Peyer's patch (tissue), 4 donors: ENCODE data around the gene OR52I2. TPM values are rescaled to one million over a fixed set of nuclear protein-coding genes. Genes with fewer than 3 reads are reported as not detected.

Source experiments
- DNase-seq, 3 donors: peaks; one replicate each; pipeline ENCODE4 v3.0.0-alpha.2; 2017 to 2019
- H3K27ac ChIP-seq, 4 donors: fragments of 200-600 bp; sonication (generic); one replicate each; pipeline ENCODE4 v1.5.1; 2016 to 2019
- H3K27me3 ChIP-seq, 2 donors: fragments of 200-600 bp; sonication (generic); one replicate each; pipeline ENCODE4 v1.5.1; 2019
- H3K36me3 ChIP-seq, 3 donors: fragments of 200-600 bp; sonication (generic); one replicate each; pipeline ENCODE4 v1.5.1; 2016 to 2019
- H3K4me1 ChIP-seq, 4 donors: fragments of 200-600 bp; sonication (generic); one replicate each; pipeline ENCODE4 v1.5.1; 2016 to 2019
- H3K4me3 ChIP-seq, 4 donors: fragments of 200-600 bp; sonication (generic); 1 replicate in 3 of 4; 2 replicates in 1 of 4; pipeline ENCODE4 v1.5.1; 2016 to 2019; ENCODE audit warnings: mild to moderate bottlenecking in 1 of 4
- H3K9me3 ChIP-seq, 4 donors: fragments of 200-600 bp; sonication (generic); one replicate each; pipeline ENCODE4 v1.5.1; 2016 to 2019; ENCODE audit warnings: mild to moderate bottlenecking in 1 of 4
- CTCF ChIP-seq, 6 experiments: fragments of 450-650 bp in 4 of 6; fragments of 200-600 bp in 2 of 6; sonication (generic) in 1 of 6; IDR thresholded peaks; one replicate each; pipeline ENCODE4 v1.5.1; 2017 to 2019; ENCODE audit warnings: antibody characterized with exemption in 6 of 6, mild to moderate bottlenecking in 3 of 6, moderate library complexity in 1 of 6
- POLR2A ChIP-seq, 2 donors: fragments of 450-650 bp; IDR thresholded peaks; one replicate each; pipeline ENCODE4 v1.5.1; 2017; ENCODE audit warnings: antibody characterized with exemption in 2 of 2, mild to moderate bottlenecking in 2 of 2, moderate library complexity in 2 of 2
- total RNA-seq, 4 donors: library from RNA; depleted of rRNA; stranded (reverse); fragments of >200 nt; gene quantifications; one replicate each; pipeline ENCODE4 v1.1.0, GENCODE V29; 2016

The OR52I2 gene
- not detected for total RNA-seq

- no peaks in the 10 kb centered on the region for H3K4me1 ChIP-seq
- no peaks in the 10 kb centered on the region for H3K27me3 ChIP-seq
- H3K27ac ChIP-seq: no peak within 1 kb of the TSS
- TF ChIP-seq POLR2A (IDR thresholded peaks at IDR 0.05) (no peak), CTCF (IDR thresholded peaks at IDR 0.05) (no peak)
- H3K9me3 ChIP-seq: no peaks in the 10 kb centered on the region
- no peaks in the 10 kb centered on the region for H3K36me3 ChIP-seq
- no peak within 1 kb of the TSS for H3K4me3 ChIP-seq
- DNase-seq: no peak
These were observed at the start of gene OR52I2 for GRCh38 chr11:4581443-4581842. Gene OR52I2, plus strand, starts transcription at chr11:4581743.

GRCh38 chr11:4539603-4540219, 41.8 kb upstream of the OR52I2 start:
- Histone ChIP-seq H3K4me1 (no peaks in the 10 kb centered on the region), H3K9me3 (no peaks in the 10 kb centered on the region), H3K27ac (no peak overlapping the region), H3K27me3 (no peaks in the 10 kb centered on the region), H3K36me3 (no peaks in the 10 kb centered on the region), H3K4me3 (no peak overlapping the region)
- TF ChIP-seq POLR2A (IDR thresholded peaks at IDR 0.05) (no peak), CTCF (IDR thresholded peaks at IDR 0.05) (peak in 4 of 6 experiments; percentile 39 to 62 (median 52))
- DNase-seq: peak; percentile 25 to 79 (median 63)

GRCh38 chr11:4541071-4541470, 40.5 kb upstream of the OR52I2 start:
- no peaks in the 10 kb centered on the region for H3K9me3 ChIP-seq
- H3K27me3 ChIP-seq: no peaks in the 10 kb centered on the region
- DNase-seq: no peak
- H3K27ac ChIP-seq: no peak overlapping the region
- H3K4me3 ChIP-seq: no peak overlapping the region
- TF ChIP-seq CTCF (IDR thresholded peaks at IDR 0.05) (no peak), POLR2A (IDR thresholded peaks at IDR 0.05) (no peak)
- H3K4me1 ChIP-seq: no peaks in the 10 kb centered on the region
- no peaks in the 10 kb centered on the region for H3K36me3 ChIP-seq

GRCh38 chr11:4543561-4543960, 38.0 kb upstream of the OR52I2 start:
- H3K4me3 ChIP-seq: no peak overlapping the region
- no peaks in the 10 kb centered on the region for H3K4me1 ChIP-seq
- H3K27ac ChIP-seq: no peak overlapping the region
- H3K36me3 ChIP-seq: no peaks in the 10 kb centered on the region
- TF ChIP-seq CTCF (IDR thresholded peaks at IDR 0.05) (no peak), POLR2A (IDR thresholded peaks at IDR 0.05) (no peak)
- H3K9me3 ChIP-seq: no peaks in the 10 kb centered on the region
- H3K27me3 ChIP-seq: no peaks in the 10 kb centered on the region
- DNase-seq: no peak

GRCh38 chr11:4544891-4545290, 36.7 kb upstream of the OR52I2 start, which contains the start of gene OR52M1:
Gene OR52M1, plus strand, starts transcription at chr11:4545191. Its CDS starts 0 bp downstream, at chr11:4545191.
- no peak for TF ChIP-seq CTCF (IDR thresholded peaks at IDR 0.05)
- TF ChIP-seq POLR2A (IDR thresholded peaks at IDR 0.05): no peak

More at GRCh38 chr11:4544891-4545290, 36.7 kb upstream of the OR52I2 start, which contains the start of gene OR52M1:
- Histone ChIP-seq H3K9me3 (no peaks in the 10 kb centered on the region), H3K36me3 (no peaks in the 10 kb centered on the region), H3K27me3 (no peaks in the 10 kb centered on the region), H3K27ac (no peak within 1 kb of the TSS), H3K4me3 (no peak within 1 kb of the TSS), H3K4me1 (no peaks in the 10 kb centered on the region)
- no peak for DNase-seq
